GM18508 (cell line): ENCODE results near the gene SALL1.

Experiments
- ATAC-seq: cut with Tn5 transposase; IDR thresholded peaks from one replicate; pipeline ENCODE4 v1.9.1; 2021; ENCODE audit warnings: moderate number of reproducible peaks; ENCODE audit not compliant: insufficient read depth, unreplicated experiment

Gene SALL1

GRCh38 chr16:51159296-51159695 lies 8.2 kb upstream of the SALL1 start:
- no peak for ATAC-seq

GRCh38 chr16:51157698-51158097 lies 6.6 kb upstream of the SALL1 start:
- ATAC-seq: no peak

- no peak for ATAC-seq
Observed at GRCh38 chr16:51156807-51157200, 5.7 kb upstream of the SALL1 start.

- no peak for ATAC-seq
Observed at GRCh38 chr16:51155820-51156806, 5.0 kb upstream of the SALL1 start.

- no peak for ATAC-seq
Observed at GRCh38 chr16:51155199-51155607, 4.1 kb upstream of the SALL1 start.

- ATAC-seq: no peak
Observed at GRCh38 chr16:51154271-51155171, 3.5 kb upstream of the SALL1 start.

GRCh38 chr16:51153577-51154031 lies 2.5 kb upstream of the SALL1 start:
- ATAC-seq: no peak

- no peak for ATAC-seq
Observed at GRCh38 chr16:51152691-51153576, 1.9 kb upstream of the SALL1 start.

GRCh38 chr16:51151961-51152663 lies 1.0 kb upstream of the SALL1 start:
- ATAC-seq: no peak

GRCh38 chr16:51151435-51151960 lies 428 bp upstream of the SALL1 start:
- no peak for ATAC-seq

- ATAC-seq: no peak
Observed at GRCh38 chr16:51150165-51150887, 744 bp downstream of the SALL1 start.

- ATAC-seq: no peak
Observed at GRCh38 chr16:51149721-51150164, 1.3 kb downstream of the SALL1 start.

GRCh38 chr16:51149251-51149661 lies 1.8 kb downstream of the SALL1 start:
- ATAC-seq: no peak

- no peak for ATAC-seq
Observed at GRCh38 chr16:51148678-51149228, 2.3 kb downstream of the SALL1 start.

- ATAC-seq: no peak
Observed at GRCh38 chr16:51147776-51148677, 3.0 kb downstream of the SALL1 start.

GRCh38 chr16:51146256-51146924 lies 4.7 kb downstream of the SALL1 start:
- ATAC-seq: no peak

- no peak for ATAC-seq
Observed at GRCh38 chr16:51144203-51144602, 6.9 kb downstream of the SALL1 start.
